Fibroblast of pulmonary artery (primary cell): ENCODE results near the gene NLRP13.

Experiments used
- DNase-seq: peaks from one replicate; pipeline ENCODE4 v3.0.0-alpha.2; 2010; ENCODE audit warnings: low read depth
- H3K4me3 ChIP-seq: replicated peaks from 2 replicates; pipeline ENCODE4 v1.5.1; 2011; ENCODE audit warnings: low read depth, mild to moderate bottlenecking, control low read depth, low read length, moderate library complexity
- TF ChIP-seq, protein P1 (sequence below): IDR thresholded peaks from 2 replicates; pipeline ENCODE4 v1.5.1; 2011; ENCODE audit warnings: mild to moderate bottlenecking, control low read depth, low read length, inconsistent platforms; ENCODE audit errors: missing control alignments

Gene NLRP13

GRCh38 chr19:55902080-55902751 lies 29.9 kb downstream of the NLRP13 start:
- TF ChIP-seq, protein P1, sequence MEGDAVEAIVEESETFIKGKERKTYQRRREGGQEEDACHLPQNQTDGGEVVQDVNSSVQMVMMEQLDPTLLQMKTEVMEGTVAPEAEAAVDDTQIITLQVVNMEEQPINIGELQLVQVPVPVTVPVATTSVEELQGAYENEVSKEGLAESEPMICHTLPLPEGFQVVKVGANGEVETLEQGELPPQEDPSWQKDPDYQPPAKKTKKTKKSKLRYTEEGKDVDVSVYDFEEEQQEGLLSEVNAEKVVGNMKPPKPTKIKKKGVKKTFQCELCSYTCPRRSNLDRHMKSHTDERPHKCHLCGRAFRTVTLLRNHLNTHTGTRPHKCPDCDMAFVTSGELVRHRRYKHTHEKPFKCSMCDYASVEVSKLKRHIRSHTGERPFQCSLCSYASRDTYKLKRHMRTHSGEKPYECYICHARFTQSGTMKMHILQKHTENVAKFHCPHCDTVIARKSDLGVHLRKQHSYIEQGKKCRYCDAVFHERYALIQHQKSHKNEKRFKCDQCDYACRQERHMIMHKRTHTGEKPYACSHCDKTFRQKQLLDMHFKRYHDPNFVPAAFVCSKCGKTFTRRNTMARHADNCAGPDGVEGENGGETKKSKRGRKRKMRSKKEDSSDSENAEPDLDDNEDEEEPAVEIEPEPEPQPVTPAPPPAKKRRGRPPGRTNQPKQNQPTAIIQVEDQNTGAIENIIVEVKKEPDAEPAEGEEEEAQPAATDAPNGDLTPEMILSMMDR, result no peak
- DNase-seq, result no peak
- H3K4me3 ChIP-seq, result no peak overlapping the region

DNA sequence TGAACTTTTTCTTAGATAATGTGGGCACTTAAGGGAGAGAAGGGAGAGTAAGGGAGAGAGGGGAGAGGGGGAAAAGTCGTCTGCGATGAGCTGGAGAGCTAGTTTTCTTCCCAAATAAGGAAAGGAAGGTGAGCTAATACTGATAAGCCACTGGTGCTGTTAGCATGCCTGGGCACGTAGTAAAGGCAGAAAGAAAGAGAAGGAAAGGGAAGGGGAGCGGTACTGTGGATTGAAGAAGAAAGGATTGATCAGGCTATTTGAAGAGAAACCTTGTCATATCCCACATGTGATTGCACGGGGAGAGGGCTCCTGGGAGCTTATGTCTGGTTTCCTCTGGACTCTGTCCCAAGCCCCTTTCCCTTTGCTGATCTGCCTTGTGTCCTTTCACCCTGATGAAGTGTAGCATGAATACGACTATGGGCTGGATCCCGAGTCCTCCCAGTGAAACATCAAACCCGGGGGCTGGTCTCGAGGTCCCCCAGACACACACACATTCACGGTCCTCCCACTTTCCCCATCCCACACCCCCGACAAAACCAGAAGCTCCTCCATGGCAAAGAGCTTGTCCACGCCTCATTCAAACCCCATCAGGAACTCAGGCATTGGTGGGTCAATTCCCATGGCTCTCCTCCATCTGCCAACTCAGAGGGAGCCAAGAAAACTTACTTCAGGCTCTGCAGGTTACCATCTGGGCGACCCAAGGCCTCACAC lies 30.6 kb downstream of the NLRP13 start:
- TF ChIP-seq, protein P1, result no peak
- H3K4me3 ChIP-seq, result no peak overlapping the region
- DNase-seq, result no peak

- no peak overlapping the region for H3K4me3 ChIP-seq
- TF ChIP-seq, protein P1, result no peak
- DNase-seq, result no peak
Observed at GRCh38 chr19:55898911-55899310, 33.2 kb downstream of the NLRP13 start.

- no peak overlapping the region for H3K4me3 ChIP-seq
- TF ChIP-seq, protein P1, result no peak
- no peak for DNase-seq
Observed at GRCh38 chr19:55882626-55883025, 49.5 kb downstream of the NLRP13 start.

DNA sequence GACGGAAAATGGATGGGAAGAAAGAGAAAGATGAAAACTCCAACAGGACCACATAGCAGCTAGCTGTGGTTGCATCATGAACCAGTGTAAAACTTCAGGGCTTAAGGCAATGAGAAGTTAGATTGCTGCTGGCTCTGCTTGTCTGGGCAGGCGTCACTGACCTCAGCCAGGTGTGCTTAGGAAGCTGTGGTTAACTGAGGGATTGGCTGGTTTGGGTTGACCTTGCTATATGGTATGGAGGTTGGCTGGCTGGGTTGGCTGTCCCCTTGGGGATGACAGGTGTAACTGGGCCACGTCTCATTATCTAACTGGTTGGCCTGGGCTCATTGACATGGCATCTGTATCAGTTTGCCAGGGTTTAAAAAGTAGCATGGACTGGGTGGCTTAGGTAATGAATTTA lies 54.9 kb downstream of the NLRP13 start:
- H3K4me3 ChIP-seq, result no peak overlapping the region
- TF ChIP-seq, protein P1, result no peak
- no peak for DNase-seq

- H3K4me3 ChIP-seq, result no peak overlapping the region
- TF ChIP-seq, protein P1, result no peak
- DNase-seq, result no peak
Observed at GRCh38 chr19:55870736-55871135, 61.4 kb downstream of the NLRP13 start.

GRCh38 chr19:55867101-55867500 lies 65.0 kb downstream of the NLRP13 start:
- TF ChIP-seq, protein P1, result no peak
- no peak for DNase-seq
- H3K4me3 ChIP-seq, result no peak overlapping the region
